Naive B cell (primary cell): ENCODE results near the gene TP73. TPM values are rescaled to one million over a fixed set of nuclear protein-coding genes. Genes with fewer than 3 reads are reported as not detected.

Experiments
- ATAC-seq, 2 donors: fragments of 150-1000 bp; cut with Tn5 transposase; 2 replicates each; pipeline ENCODE4 v1.10.0; 2021; ENCODE audit warnings: low read depth in 2 of 2, mild to moderate bottlenecking in 2 of 2, moderate library complexity in 2 of 2
- DNase-seq: peaks from one replicate; pipeline ENCODE4 v3.0.0; 2022
- H3K27ac Mint-ChIP-seq, 6 donors: one replicate each; pipeline ENCODE4 v1.8.0; 2020 to 2022; ENCODE audit warnings: mild to moderate bottlenecking in 6 of 6, mixed read lengths in 6 of 6, moderate library complexity in 5 of 6, inconsistent platforms in 2 of 6
- H3K27me3 Mint-ChIP-seq, 3 donors: one replicate each; pipeline ENCODE4 v1.8.0; 2021 to 2022; ENCODE audit warnings: mixed read lengths in 3 of 3, mild to moderate bottlenecking in 1 of 3
- H3K36me3 Mint-ChIP-seq, 2 donors: one replicate each; pipeline ENCODE4 v1.8.0; 2020 to 2022; ENCODE audit warnings: mixed read lengths in 2 of 2, inconsistent platforms in 1 of 2, mild to moderate bottlenecking in 1 of 2
- H3K4me1 Mint-ChIP-seq, 3 donors: one replicate each; pipeline ENCODE4 v1.8.0; 2020 to 2022; ENCODE audit warnings: mixed read lengths in 3 of 3, inconsistent platforms in 1 of 3, mild to moderate bottlenecking in 1 of 3, moderate library complexity in 1 of 3
- H3K4me3 Mint-ChIP-seq, 8 donors: one replicate each; pipeline ENCODE4 v1.8.0; 2020 to 2022; ENCODE audit warnings: mild to moderate bottlenecking in 8 of 8, mixed read lengths in 8 of 8, moderate library complexity in 8 of 8, inconsistent platforms in 2 of 8
- H3K9me3 Mint-ChIP-seq, 7 donors: one replicate each; pipeline ENCODE4 v1.8.0; 2020 to 2022; ENCODE audit warnings: mixed read lengths in 7 of 7, mild to moderate bottlenecking in 5 of 7, inconsistent platforms in 2 of 7, moderate library complexity in 1 of 7
- polyA plus RNA-seq, 6 donors: library from polyadenylated mRNA; unstranded; fragments of 300-500 nt; fragmentation: Illumina TruSeq; gene quantifications; one replicate each; pipeline ENCODE4 v1.2.3, GENCODE V29; 2021; ENCODE audit warnings: low read depth in 6 of 6

Gene TP73
- polyA plus RNA-seq, 6 donors from 2014 or later = not detected

DNA sequence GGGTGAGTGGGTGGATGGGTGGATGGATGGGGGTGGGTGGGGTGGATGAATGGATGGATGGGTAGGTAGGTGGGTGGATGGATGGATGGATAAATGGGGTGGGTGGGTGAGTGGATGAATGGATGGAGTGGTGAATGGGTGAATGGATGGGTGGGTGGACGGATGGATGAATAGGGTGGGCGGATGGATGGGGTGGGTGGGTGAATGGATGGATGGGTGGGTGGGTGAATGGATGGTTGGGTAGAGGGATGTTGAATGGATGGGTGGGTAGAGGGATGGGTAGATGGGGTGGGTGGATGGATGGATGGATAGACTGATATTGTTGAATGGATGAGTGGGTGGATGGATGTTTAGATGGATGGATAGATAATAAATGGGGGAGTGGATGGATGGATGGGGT is 73.0 kb downstream of the TP73 start:
- ATAC-seq (no peak), DNase-seq (no peak)
- Mint-ChIP-seq H3K9me3 (no peaks in the 10 kb centered on the region), H3K27me3 (peaks cover 7 to 27% (median 20%) of the 10 kb centered on the region in 3 donors), H3K27ac (no peak overlapping the region), H3K36me3 (no peaks in the 10 kb centered on the region), H3K4me1 (peaks cover 0 to 4% (median 0%) of the 10 kb centered on the region in 3 donors), H3K4me3 (no peak overlapping the region)

DNA sequence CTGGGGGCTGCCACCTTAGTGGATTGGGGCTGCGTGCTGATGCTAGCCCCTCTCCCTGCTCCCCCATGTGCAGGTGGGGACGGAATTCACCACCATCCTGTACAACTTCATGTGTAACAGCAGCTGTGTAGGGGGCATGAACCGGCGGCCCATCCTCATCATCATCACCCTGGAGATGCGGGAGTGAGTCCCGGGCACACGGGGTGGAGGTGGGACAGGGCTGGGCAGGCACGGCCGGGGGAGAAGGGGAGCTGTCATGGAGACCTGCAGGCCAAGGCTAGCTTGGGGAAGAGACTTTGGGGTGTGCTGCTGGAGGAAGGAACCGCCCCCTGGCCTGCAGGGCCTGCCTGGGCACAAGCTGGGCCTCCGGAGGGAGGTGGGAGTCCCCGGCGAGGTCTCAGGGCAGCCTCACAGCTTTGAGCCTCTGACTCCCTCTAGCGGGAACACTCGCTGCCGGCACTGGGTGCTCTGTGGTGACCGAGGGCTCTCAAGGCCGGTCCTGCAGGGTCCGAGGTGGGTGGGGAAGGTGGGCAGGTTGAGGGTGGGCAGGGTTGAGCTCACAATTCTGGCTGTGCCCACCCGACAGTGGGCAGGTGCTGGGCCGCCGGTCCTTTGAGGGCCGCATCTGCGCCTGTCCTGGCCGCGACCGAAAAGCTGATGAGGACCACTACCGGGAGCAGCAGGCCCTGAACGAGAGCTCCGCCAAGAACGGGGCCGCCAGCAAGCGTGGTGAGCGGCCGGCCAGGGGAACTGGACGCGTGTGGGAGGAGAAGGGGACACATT is 74.9 kb downstream of the TP73 start:
- Mint-ChIP-seq H3K4me1 (peaks cover 0 to 4% (median 0%) of the 10 kb centered on the region in 3 donors), H3K4me3 (no peak overlapping the region), H3K9me3 (no peaks in the 10 kb centered on the region), H3K36me3 (no peaks in the 10 kb centered on the region), H3K27ac (no peak overlapping the region), H3K27me3 (peaks cover 7 to 32% (median 20%) of the 10 kb centered on the region in 3 donors)
- ATAC-seq (peak; percentile 25 to 28), DNase-seq (no peak)

DNA sequence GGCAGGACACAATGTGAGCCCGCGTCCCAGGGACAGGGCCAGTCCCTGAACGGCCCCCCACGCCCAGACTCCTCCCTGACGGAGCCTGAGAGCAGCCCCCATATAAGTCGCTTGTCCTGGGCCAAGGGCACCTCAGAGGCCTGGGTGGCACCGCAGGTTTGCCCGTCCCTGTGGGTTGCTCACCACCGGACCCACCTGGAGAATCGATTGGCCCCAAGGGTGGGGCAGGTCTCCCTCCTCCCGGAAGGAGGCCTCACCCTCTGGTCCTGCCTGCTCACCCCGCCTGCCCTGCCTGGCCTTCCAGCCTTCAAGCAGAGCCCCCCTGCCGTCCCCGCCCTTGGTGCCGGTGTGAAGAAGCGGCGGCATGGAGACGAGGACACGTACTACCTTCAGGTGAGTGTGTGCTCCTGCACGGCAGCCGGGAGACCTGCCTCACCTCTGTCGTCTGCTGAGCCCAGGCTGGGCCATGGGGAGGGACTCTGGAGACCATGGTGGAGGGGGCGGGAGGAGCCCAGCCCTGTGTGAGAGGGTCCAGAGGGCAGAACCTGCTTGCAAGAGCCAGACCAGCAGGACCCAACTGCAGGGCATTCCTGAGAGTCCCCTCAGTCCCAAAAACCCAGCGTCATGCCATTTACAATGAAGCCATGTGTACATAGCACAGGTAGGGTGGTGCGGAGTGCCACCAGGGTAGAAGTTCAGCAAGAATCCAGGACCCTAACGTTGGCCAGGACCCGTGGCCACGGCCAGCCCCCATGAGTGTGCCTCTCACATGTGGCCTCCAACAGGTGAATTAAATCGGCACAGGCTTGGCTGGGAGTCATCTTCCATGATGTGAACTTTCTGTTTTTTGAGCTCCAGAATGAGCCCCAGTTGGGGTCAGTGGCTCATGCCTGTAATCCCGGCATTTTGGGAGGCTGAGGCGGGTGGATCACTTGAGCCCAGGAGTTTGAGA is 75.8 kb downstream of the TP73 start:
- H3K4me3 Mint-ChIP-seq = peak overlapping the region in 1 of 8 donors; percentile 56
- DNase-seq = no peak
- peaks cover 0 to 4% (median 0%) of the 10 kb centered on the region in 3 donors for H3K4me1 Mint-ChIP-seq
- ATAC-seq = no peak
- peaks cover 7 to 32% (median 20%) of the 10 kb centered on the region in 3 donors for H3K27me3 Mint-ChIP-seq
- no peaks in the 10 kb centered on the region for H3K9me3 Mint-ChIP-seq
- no peak overlapping the region for H3K27ac Mint-ChIP-seq
- H3K36me3 Mint-ChIP-seq = no peaks in the 10 kb centered on the region

DNA sequence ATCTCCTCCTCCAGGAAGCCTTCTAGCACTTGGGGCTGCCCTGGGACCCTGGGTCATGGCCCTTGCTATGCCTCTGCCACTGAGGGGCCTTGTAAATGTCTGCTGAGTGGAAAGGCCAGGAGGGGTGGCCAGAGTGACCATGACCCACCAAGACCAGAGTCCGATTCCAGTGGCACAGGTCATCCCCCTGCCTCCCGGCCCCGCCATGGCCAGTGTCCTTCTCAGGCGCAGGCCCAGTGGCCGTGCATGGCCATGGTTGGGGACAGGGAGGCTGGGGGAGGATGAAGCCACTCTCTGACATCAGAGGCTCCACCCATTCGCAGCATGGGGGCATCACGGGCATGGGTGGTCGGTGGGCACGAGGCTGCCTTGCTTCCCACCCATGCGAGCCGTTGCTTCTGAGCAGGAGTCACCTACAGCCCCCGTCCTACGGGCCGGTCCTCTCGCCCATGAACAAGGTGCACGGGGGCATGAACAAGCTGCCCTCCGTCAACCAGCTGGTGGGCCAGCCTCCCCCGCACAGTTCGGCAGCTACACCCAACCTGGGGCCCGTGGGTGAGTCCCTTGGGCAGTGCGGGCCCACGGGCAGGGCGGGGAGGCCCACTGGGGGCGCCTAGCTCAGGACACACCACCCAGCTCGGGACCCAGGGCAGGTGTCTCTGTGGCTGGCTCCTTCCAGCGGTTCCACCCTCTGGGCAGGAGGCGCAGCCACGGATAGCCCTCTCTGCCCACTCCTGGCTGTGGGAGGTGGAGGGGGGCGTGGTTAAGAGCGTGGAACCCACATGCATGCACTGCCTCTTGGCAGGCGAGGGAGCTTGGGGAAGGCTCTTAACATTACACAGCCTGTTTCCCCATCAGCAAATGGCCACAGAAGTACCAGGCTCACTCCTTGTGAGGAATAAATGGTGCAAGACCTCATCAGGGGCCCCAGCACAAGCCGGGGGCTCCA is 77.6 kb downstream of the TP73 start:
- H3K27me3 Mint-ChIP-seq = peaks cover 3 to 32% (median 20%) of the 10 kb centered on the region in 3 donors
- H3K27ac Mint-ChIP-seq = no peak overlapping the region
- DNase-seq (no peak), ATAC-seq (no peak)
- H3K36me3 Mint-ChIP-seq = no peaks in the 10 kb centered on the region
- H3K9me3 Mint-ChIP-seq = no peaks in the 10 kb centered on the region
- no peak overlapping the region for H3K4me3 Mint-ChIP-seq
- peaks cover 0 to 4% (median 0%) of the 10 kb centered on the region in 3 donors for H3K4me1 Mint-ChIP-seq

DNA sequence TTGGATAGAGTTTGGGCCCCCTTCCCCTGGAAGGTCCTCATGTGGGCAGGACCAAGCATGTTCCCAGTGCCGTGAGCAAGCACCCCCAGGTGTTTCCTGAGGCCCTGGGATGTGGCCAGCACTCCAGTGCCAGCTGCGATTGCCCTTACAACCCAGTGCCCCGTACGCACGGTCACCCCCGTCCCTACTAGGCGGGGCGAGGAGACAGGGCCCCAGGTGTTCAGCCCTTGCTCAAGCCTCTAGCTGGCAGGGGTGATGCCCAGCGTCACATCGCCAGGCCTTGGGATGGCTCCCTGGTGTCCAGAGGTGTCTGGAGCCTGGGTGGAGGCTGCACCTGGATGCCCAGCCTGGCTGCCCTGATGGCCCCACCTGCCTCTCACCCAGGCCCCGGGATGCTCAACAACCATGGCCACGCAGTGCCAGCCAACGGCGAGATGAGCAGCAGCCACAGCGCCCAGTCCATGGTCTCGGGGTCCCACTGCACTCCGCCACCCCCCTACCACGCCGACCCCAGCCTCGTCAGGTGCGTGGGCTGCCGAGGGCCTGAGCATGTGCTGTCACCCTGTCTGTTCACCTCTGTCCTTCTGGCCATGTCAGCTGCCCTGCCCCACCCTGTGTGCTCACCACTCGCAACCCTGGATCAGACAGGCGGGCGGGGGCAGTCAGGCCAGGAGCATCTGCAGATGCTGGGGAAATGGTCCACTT is 78.4 kb downstream of the TP73 start:
- Mint-ChIP-seq H3K36me3 (peaks cover 0 to under 1% of the 10 kb centered on the region in 2 donors), H3K4me3 (no peak overlapping the region), H3K9me3 (no peaks in the 10 kb centered on the region), H3K4me1 (peaks cover 0 to 4% (median 0%) of the 10 kb centered on the region in 3 donors), H3K27ac (no peak overlapping the region), H3K27me3 (peaks cover 3 to 26% (median 20%) of the 10 kb centered on the region in 3 donors)
- DNase-seq = no peak
- ATAC-seq = no peak

DNA sequence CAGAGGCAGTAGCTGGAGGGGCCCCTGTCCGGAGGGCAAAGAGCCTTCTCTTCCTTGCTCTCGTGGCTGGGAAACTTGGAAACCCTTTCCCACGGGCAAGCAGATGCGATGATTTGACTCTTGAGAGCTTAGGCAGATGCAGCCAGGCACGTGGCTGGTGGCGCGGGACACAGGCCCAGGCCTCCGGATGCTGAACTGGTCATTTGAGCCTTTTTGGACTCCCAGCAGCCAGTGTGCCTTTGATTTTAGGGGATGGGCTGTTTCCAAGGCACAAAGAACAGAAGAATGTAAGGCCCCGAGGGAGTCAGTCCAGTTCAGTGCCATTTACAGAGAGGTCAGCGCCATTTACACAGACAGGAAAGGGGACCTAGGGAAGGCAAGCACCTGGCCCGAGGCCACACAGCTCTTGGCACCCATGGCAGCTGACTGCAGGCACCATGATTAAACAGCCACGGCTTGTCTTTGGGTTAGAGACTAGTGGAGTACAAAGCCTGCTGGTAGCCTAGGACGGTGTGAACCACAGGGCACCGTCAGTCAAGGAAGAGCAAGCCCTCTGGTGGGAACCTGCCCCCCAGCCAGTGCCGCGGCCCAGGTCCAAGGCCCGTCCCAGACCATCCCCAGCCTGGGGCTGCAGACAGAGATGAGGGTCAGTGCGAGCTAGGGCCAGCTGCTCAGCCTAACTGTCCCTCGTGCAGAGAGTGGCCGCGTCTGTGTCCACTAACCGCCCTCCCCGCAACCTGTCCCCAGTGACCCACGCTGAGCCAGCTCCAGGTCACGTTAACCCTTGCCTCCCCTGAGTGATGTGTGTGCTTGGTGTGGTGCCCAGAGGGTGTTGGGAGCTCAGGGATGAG is 79.5 kb downstream of the TP73 start:
- H3K27ac Mint-ChIP-seq = no peak overlapping the region
- H3K4me1 Mint-ChIP-seq = peaks cover 0 to under 1% (median 0%) of the 10 kb centered on the region in 3 donors
- no peak for ATAC-seq
- H3K27me3 Mint-ChIP-seq = peaks cover 3 to 16% (median 15%) of the 10 kb centered on the region in 3 donors
- no peak overlapping the region for H3K4me3 Mint-ChIP-seq
- peaks cover 0 to 5% of the 10 kb centered on the region in 2 donors for H3K36me3 Mint-ChIP-seq
- H3K9me3 Mint-ChIP-seq = no peaks in the 10 kb centered on the region
- DNase-seq = no peak

DNA sequence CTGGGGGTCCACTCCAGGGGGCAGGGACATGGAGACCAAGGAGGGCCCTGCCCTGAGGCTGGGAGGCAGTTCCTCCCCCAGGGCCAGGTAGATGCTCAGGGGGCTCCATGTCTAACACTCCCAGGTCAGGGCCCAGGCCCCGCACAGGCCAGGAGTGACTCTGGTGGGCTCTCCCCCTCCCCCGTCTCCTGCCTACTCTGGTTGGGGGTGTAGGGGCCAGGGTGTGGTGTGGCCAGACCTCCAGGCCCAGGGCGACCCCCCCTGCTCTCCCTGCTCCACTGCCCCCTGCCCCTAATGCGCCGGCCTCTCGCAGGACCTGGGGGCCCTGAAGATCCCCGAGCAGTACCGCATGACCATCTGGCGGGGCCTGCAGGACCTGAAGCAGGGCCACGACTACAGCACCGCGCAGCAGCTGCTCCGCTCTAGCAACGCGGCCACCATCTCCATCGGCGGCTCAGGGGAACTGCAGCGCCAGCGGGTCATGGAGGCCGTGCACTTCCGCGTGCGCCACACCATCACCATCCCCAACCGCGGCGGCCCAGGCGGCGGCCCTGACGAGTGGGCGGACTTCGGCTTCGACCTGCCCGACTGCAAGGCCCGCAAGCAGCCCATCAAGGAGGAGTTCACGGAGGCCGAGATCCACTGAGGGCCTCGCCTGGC is 80.2 kb downstream of the TP73 start:
- H3K4me3 Mint-ChIP-seq = no peak overlapping the region
- no peak for DNase-seq

DNA sequence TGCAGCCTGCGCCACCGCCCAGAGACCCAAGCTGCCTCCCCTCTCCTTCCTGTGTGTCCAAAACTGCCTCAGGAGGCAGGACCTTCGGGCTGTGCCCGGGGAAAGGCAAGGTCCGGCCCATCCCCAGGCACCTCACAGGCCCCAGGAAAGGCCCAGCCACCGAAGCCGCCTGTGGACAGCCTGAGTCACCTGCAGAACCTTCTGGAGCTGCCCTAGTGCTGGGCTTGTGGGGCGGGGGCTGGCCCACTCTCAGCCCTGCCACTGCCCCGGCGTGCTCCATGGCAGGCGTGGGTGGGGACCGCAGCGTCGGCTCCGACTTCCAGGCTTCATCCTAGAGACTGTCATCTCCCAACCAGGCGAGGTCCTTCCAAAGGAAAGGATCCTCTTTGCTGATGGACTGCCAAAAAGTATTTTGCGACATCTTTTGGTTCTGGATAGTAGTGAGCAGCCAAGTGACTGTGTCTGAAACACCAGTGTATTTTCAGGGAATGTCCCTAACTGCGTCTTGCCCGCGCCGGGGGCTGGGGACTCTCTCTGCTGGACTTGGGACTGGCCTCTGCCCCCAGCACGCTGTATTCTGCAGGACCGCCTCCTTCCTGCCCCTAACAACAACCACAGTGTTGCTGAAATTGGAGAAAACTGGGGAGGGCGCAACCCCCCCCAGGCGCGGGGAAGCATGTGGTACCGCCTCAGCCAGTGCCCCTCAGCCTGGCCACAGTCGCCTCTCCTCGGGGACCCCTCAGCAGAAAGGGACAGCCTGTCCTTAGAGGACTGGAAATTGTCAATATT is 81.0 kb downstream of the TP73 start:
- Mint-ChIP-seq H3K4me3 (no peak overlapping the region), H3K27me3 (peaks cover 3 to 13% (median 13%) of the 10 kb centered on the region in 3 donors), H3K27ac (peak overlapping the region in 1 of 6 donors; percentile 18), H3K36me3 (peaks cover 0 to 5% of the 10 kb centered on the region in 2 donors), H3K4me1 (no peaks in the 10 kb centered on the region), H3K9me3 (no peaks in the 10 kb centered on the region)
- DNase-seq (no peak), ATAC-seq (no peak)

More for the DNA sequence above, 80.2 kb downstream of the TP73 start:
- Mint-ChIP-seq H3K27ac (peak overlapping the region in 1 of 6 donors; percentile 18), H3K4me1 (no peaks in the 10 kb centered on the region), H3K36me3 (peaks cover 0 to 5% of the 10 kb centered on the region in 2 donors), H3K9me3 (no peaks in the 10 kb centered on the region), H3K27me3 (peaks cover 3 to 13% (median 13%) of the 10 kb centered on the region in 3 donors)
- no peak for ATAC-seq

DNA sequence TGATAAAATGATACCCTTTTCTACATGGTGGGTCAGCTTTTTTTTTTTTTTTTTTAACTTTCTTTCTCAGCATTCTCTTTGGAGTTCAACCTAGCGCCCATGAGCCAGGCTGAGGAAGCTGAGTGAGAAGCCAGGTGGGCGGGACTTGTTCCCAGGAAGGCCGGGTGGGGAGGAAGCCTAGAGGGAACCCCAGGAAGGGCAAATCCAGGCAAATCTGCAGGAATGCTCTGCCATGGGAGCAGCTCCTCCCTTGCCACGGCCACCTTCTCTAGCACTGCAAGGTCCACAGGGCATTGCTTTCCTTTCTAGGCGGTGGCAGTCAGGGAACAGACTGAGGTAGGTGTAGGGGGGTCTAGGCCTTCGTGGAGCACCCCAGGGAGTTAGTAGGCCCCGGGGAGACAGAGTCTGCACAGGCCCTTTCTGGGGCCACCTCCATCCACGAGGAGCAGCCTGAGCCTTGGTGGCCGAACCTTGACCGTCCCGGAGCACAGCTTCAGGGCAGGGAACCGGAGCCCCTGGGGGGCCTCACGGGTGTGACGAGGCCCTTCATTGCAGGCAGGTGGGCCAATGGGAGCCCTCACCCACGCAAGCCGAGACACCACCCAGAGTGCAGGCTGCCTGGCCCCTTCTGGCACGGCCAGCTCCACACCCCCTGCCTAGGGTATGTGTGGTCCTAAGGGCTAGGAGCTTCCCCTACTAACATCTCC is 81.7 kb downstream of the TP73 start:
- ATAC-seq (no peak), DNase-seq (no peak)
- H3K4me3 Mint-ChIP-seq = no peak overlapping the region
- H3K27ac Mint-ChIP-seq = no peak overlapping the region
- peaks cover 0 to 5% of the 10 kb centered on the region in 2 donors for H3K36me3 Mint-ChIP-seq
- no peaks in the 10 kb centered on the region for H3K4me1 Mint-ChIP-seq
- H3K9me3 Mint-ChIP-seq = no peaks in the 10 kb centered on the region
- H3K27me3 Mint-ChIP-seq = peaks cover 0 to 7% (median 7%) of the 10 kb centered on the region in 3 donors

DNA sequence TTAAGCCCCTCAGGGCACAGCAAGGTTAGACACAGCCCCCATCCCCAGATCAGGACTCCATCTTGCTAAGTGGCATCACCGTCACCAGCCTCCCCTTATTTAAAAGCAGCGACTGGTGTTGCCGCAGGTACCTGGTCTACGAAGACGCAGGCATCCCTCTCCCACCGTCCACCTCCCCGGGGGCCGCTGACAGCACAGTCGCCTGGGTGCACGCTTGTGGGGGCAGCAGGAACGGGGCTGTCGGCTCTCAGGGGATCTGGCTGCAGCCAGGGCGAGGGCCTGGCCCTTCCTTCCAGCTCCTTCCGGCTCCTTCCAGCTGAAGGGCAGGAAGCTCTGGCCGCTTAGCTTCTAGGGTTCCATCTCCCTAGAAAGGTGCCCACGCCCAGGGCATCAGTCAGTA is 82.3 kb downstream of the TP73 start:
- Mint-ChIP-seq H3K4me3 (no peak overlapping the region), H3K36me3 (peaks cover 0 to 5% of the 10 kb centered on the region in 2 donors), H3K27ac (no peak overlapping the region), H3K4me1 (no peaks in the 10 kb centered on the region), H3K27me3 (peaks cover 0 to 6% (median 5%) of the 10 kb centered on the region in 3 donors), H3K9me3 (no peaks in the 10 kb centered on the region)
- ATAC-seq = no peak
- DNase-seq = no peak
